Measurements from ENCODE around the gene AGAP2. TPM values are rescaled to one million over a fixed set of nuclear protein-coding genes. Genes with fewer than 3 reads are reported as not detected.
"Not testable (repeated sequence)": the region's sequence is repeated elsewhere in the genome, so short reads cannot be mapped to it uniquely, and the experiment has no call there.

AGAP2 gene
- total RNA-seq, 8 experiments from 2014 or later: 0.31 to 13.8 (median 8.8) TPM

DNA sequence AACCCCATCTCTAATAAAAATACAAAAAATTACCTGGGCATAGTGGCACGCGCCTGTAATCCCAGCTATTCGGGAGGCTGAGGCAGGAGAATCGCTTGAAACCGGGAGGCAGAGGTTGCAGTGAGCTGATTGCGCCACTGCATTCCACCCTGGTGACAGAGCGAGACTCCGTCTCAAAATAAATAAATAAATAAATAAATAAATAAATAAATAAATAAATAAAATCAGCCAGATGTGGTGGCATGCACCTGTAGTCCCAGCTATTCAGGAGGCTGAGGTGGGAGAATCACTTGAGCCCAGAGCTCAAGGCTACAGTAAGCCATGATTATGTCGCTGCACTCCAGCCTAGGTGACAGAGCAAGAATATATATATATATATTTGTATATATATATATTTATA, 60.6 kb downstream of the AGAP2 start:
- ATAC-seq (replicated peaks in 6 of 8); H3K4me1 ChIP-seq (replicated peaks in 1 of 2); H3K4me3 ChIP-seq; in situ Hi-C loops (cut with MboI; ENCODE audit: low pct_unique_long_range_greater_than_20kb in 2 of 9, low sequenced_read_pairs in 9 of 9, unreplicated experiment in 9 of 9); H3K27ac ChIP-seq: not testable (repeated sequence)
- 0 to 100% (median 85%) methylated on average over 1 to 6 of the region's 9 CpGs; no CpG with 5 or more reads in 4 of the 10 experiments for WGBS, 10 experiments

DNA sequence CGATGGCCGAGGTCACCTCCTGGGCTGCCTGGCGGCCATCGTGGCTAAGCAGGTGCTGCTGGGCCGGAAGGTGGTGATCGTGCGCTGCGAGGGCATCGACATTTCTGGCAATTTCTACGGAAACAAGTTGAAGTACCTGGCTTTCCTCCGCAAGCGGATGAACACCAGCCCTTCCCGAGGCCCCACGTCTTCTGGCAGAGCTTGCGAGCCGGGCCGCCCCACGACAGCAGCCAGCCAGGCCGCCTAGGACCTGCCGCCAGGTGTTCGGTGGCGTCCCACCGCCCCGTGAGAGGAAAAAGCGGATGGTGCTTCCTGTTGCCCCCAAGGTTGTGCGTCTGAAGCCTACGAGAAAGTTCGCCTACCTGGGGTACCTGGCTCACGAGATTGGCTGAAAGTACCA, 63.9 kb downstream of the AGAP2 start:
- no peaks in the 10 kb centered on the region for H3K4me1 ChIP-seq (replicated peaks in 1 of 2)
- WGBS, 10 experiments: 54 to 92% (median 80%) methylated on average over 2 to 9 of the region's 29 CpGs; no CpG with 5 or more reads in 2 of the 10 experiments
- H3K4me3 ChIP-seq: no peak overlapping the region
- in situ Hi-C loops (cut with MboI; ENCODE audit: low pct_unique_long_range_greater_than_20kb in 2 of 9, low sequenced_read_pairs in 9 of 9, unreplicated experiment in 9 of 9): no loop called here
- no peak for ATAC-seq (replicated peaks in 6 of 8)
- H3K27ac ChIP-seq: no peak overlapping the region

Other genes with a start within 250 kb of the AGAP2 start
- gene DDIT3, start 218.2 kb downstream of the AGAP2 start, total RNA-seq: 100 to 1,000 TPM in 5 of 8 experiments, 10 to 100 TPM in 3; 31.9 to 244 (median 136) TPM
- gene MBD6, start 215.9 kb downstream of the AGAP2 start, total RNA-seq: 10 to 100 TPM in 4 of 8 experiments, 1 to 10 TPM in 4; 5.5 to 37.5 (median 9.7) TPM
- 100 to 1,000 TPM; 104 to 184 (median 161) TPM for gene DCTN2, start 191.6 kb downstream of the AGAP2 start, total RNA-seq
- gene KIF5A, start 188.7 kb downstream of the AGAP2 start, total RNA-seq: 100 to 1,000 TPM in 1 of 8 experiments, 10 to 100 TPM in 4, 1 to 10 TPM in 2, under 1 TPM in 1; 0.91 to 111 (median 60.5) TPM
- gene PIP4K2C, start 147.6 kb downstream of the AGAP2 start, total RNA-seq: 10 to 100 TPM; 12.5 to 29.4 (median 21.4) TPM
- gene DTX3, start 133.9 kb downstream of the AGAP2 start, total RNA-seq: 10 to 100 TPM in 7 of 8 experiments, 1 to 10 TPM in 1; 2.8 to 79.9 (median 62.7) TPM
- gene ARHGEF25, start 127.3 kb downstream of the AGAP2 start, total RNA-seq: 10 to 100 TPM; 16.1 to 28.5 (median 17.9) TPM
- gene B4GALNT1, start 105.5 kb downstream of the AGAP2 start, total RNA-seq: 10 to 100 TPM in 5 of 8 experiments, 1 to 10 TPM in 1, under 1 TPM in 2; 0.61 to 34.3 (median 19.4) TPM
- 100 to 1,000 TPM in 6 of 8 experiments, 10 to 100 TPM in 2; 94.0 to 297 (median 134) TPM for gene OS9, start 44.6 kb downstream of the AGAP2 start, total RNA-seq
- gene TSPAN31, start 6.3 kb upstream of the AGAP2 start, total RNA-seq: 10 to 100 TPM; 19.8 to 38.6 (median 24.4) TPM
- 100 to 1,000 TPM in 4 of 8 experiments, 10 to 100 TPM in 4; 43.4 to 146 (median 95.5) TPM for gene CDK4, start 13.6 kb upstream of the AGAP2 start, total RNA-seq
- 10 to 100 TPM in 7 of 8 experiments, 1 to 10 TPM in 1; 1.7 to 23.0 (median 17.0) TPM for gene MARCHF9, start 16.4 kb upstream of the AGAP2 start, total RNA-seq
- 1 to 10 TPM in 5 of 8 experiments, under 1 TPM in 3; 0.76 to 3.5 (median 1.6) TPM for gene CYP27B1, start 28.3 kb upstream of the AGAP2 start, total RNA-seq
- 10 to 100 TPM in 7 of 8 experiments, 1 to 10 TPM in 1; 8.6 to 33.2 (median 15.8) TPM for gene METTL1, start 33.4 kb upstream of the AGAP2 start, total RNA-seq
- 10 to 100 TPM in 3 of 8 experiments, 1 to 10 TPM in 5; 1.5 to 15.0 (median 6.6) TPM for gene EEF1AKMT3, start 33.9 kb upstream of the AGAP2 start, total RNA-seq
- 10 to 100 TPM; 15.2 to 39.7 (median 24.3) TPM for gene TSFM, start 44.0 kb upstream of the AGAP2 start, total RNA-seq
- gene AVIL, start 80.0 kb upstream of the AGAP2 start, total RNA-seq: 10 to 100 TPM in 1 of 8 experiments, 1 to 10 TPM in 7; 2.2 to 15.2 (median 4.5) TPM
- 10 to 100 TPM; 22.2 to 85.0 (median 36.1) TPM for gene CTDSP2, start 108.0 kb upstream of the AGAP2 start, total RNA-seq
- gene ATP23, start 202.8 kb upstream of the AGAP2 start, total RNA-seq: 10 to 100 TPM in 1 of 8 experiments, 1 to 10 TPM in 7; 3.4 to 17.2 (median 6.2) TPM